Small intestine (tissue), 7 donors: ENCODE measurements around the gene MYH11. TPM values are rescaled to one million over a fixed set of nuclear protein-coding genes. Genes with fewer than 3 reads are reported as not detected.

Experiments used
- DNase-seq, 2 donors: peaks; one replicate each; pipeline versions ENCODE4 v3.0.0 to v3.0.0-alpha.2; 2013
- FAIRE-seq: peaks from 2 replicates; lab custom pipeline; 2012; peaks lifted over from hg19 to GRCh38; lab: Jason Lieb, UNC
- H3K27ac ChIP-seq, 3 donors: one replicate each; pipeline ENCODE4 v1.5.1; 2013; ENCODE audit warnings: low read length in 2 of 3, mild to moderate bottlenecking in 2 of 3, control low read depth in 1 of 3, inconsistent platforms in 1 of 3, low read depth in 1 of 3, moderate library complexity in 1 of 3
- H3K27me3 ChIP-seq, 3 donors: one replicate each; pipeline ENCODE4 v1.6.1; 2013; ENCODE audit warnings: low read length in 3 of 3, inconsistent platforms in 1 of 3; ENCODE audit not compliant: control insufficient read depth in 3 of 3, insufficient read depth in 3 of 3
- H3K36me3 ChIP-seq, 3 donors: one replicate each; pipeline ENCODE4 v1.6.1; 2013; ENCODE audit warnings: low read length in 3 of 3, inconsistent platforms in 1 of 3, low read depth in 1 of 3, mild to moderate bottlenecking in 1 of 3, moderate library complexity in 1 of 3; ENCODE audit not compliant: control insufficient read depth in 3 of 3, insufficient read depth in 2 of 3
- H3K4me1 ChIP-seq, 3 donors: one replicate each; pipeline ENCODE4 v1.6.1; 2013; ENCODE audit warnings: low read length in 2 of 3, inconsistent platforms in 1 of 3, low read depth in 1 of 3, mild to moderate bottlenecking in 1 of 3, moderate library complexity in 1 of 3; ENCODE audit not compliant: control insufficient read depth in 3 of 3, insufficient read depth in 2 of 3
- H3K4me3 ChIP-seq, 3 donors: one replicate each; pipeline ENCODE4 v1.5.1; 2013; ENCODE audit warnings: low read length in 3 of 3, control low read depth in 1 of 3, inconsistent platforms in 1 of 3, low read depth in 1 of 3, mild to moderate bottlenecking in 1 of 3, moderate library complexity in 1 of 3
- H3K9me3 ChIP-seq, 2 donors: one replicate each; pipeline ENCODE4 v1.6.1; 2013; ENCODE audit warnings: low read depth in 1 of 2, low read length in 1 of 2; ENCODE audit not compliant: control insufficient read depth in 2 of 2, insufficient read depth in 1 of 2
- WGBS, 3 donors: extraction: QIAGEN DNeasy Blood & Tissue Kit; methylation state at CpG; one replicate each; pipeline ENCODE4 v1.1.7; 2013; 5-methylcytosine and 5-hydroxymethylcytosine counted together
- polyA plus RNA-seq, 4 donors: library from polyadenylated mRNA; stranded (reverse) in 3 of 4; unstranded in 1 of 4; fragments of 200-250 nt in 3 of 4; fragments of 120-200 nt in 1 of 4; gene quantifications; one replicate each; pipeline versions ENCODE4 v1.2.1 to v1.2.3, GENCODE V29; 2013
- donor health status: healthy with polysubstance abuse.
- donor health status: control.
- donor health status: control.
- donor health status: Bipolar disorder and iron deficiency.
- donor health status: healthy.

The MYH11 gene
- polyA plus RNA-seq, 4 donors, result 3.4 to 89.6 (median 22.3) TPM

- Histone ChIP-seq H3K27me3 (no peaks in the 10 kb centered on the region), H3K36me3 (peaks cover 0 to 12% (median 0%) of the 10 kb centered on the region in 3 donors), H3K9me3 (peaks cover 0 to 4% of the 10 kb centered on the region in 2 donors), H3K4me3 (no peak overlapping the region), H3K27ac (no peak overlapping the region), H3K4me1 (no peaks in the 10 kb centered on the region)
- DNase-seq (no peak), FAIRE-seq (no peak)
- 89 to 93% (median 92%) methylated on average over 2 of the region's 2 CpGs for WGBS, 3 donors
Measured at GRCh38 chr16:15742716-15743115, 114.1 kb downstream of the MYH11 start.

GRCh38 chr16:15741207-15741871, 115.5 kb downstream of the MYH11 start:
- WGBS, 3 donors, result 91 to 95% (median 92%) methylated on average over 13 of the region's 13 CpGs
- no peak for DNase-seq
- Histone ChIP-seq H3K9me3 (peaks cover 0 to 4% of the 10 kb centered on the region in 2 donors), H3K27ac (no peak overlapping the region), H3K4me3 (no peak overlapping the region), H3K36me3 (peaks cover 0 to 18% (median 0%) of the 10 kb centered on the region in 3 donors), H3K4me1 (no peaks in the 10 kb centered on the region), H3K27me3 (no peaks in the 10 kb centered on the region)
- no peak for FAIRE-seq

GRCh38 chr16:15739950-15740349, 116.9 kb downstream of the MYH11 start:
- Histone ChIP-seq H3K4me1 (no peaks in the 10 kb centered on the region), H3K9me3 (peaks cover 0 to 4% of the 10 kb centered on the region in 2 donors), H3K36me3 (peaks cover 0 to 19% (median 0%) of the 10 kb centered on the region in 3 donors), H3K27me3 (no peaks in the 10 kb centered on the region), H3K27ac (no peak overlapping the region), H3K4me3 (no peak overlapping the region)
- DNase-seq (no peak), FAIRE-seq (no peak)
- WGBS, 3 donors, result 75 to 89% (median 83%) methylated on average over 6 of the region's 6 CpGs

- WGBS, 3 donors, result 89 to 100% (median 91%) methylated on average over 2 of the region's 2 CpGs
- H3K36me3 ChIP-seq, result peaks cover 0 to 17% (median 0%) of the 10 kb centered on the region in 3 donors
- no peaks in the 10 kb centered on the region for H3K4me1 ChIP-seq
- H3K9me3 ChIP-seq, result peaks cover 0 to 4% of the 10 kb centered on the region in 2 donors
- FAIRE-seq, result no peak
- no peak overlapping the region for H3K4me3 ChIP-seq
- no peak overlapping the region for H3K27ac ChIP-seq
- no peaks in the 10 kb centered on the region for H3K27me3 ChIP-seq
- DNase-seq, result no peak
Measured at GRCh38 chr16:15739464-15739863, 117.4 kb downstream of the MYH11 start.

- no peak for FAIRE-seq
- 81 to 89% (median 87%) methylated on average over 15 to 18 of the region's 18 CpGs for WGBS, 3 donors
Measured at GRCh38 chr16:15737140-15737644, 119.6 kb downstream of the MYH11 start.

GRCh38 chr16:15736529-15736928, 120.3 kb downstream of the MYH11 start:
- no peak overlapping the region for H3K27ac ChIP-seq
- FAIRE-seq, result no peak
- no peak for DNase-seq
- H3K36me3 ChIP-seq, result peaks cover 0 to 21% (median 0%) of the 10 kb centered on the region in 3 donors
- H3K9me3 ChIP-seq, result peaks cover 0 to 4% of the 10 kb centered on the region in 2 donors
- H3K4me3 ChIP-seq, result no peak overlapping the region
- 70 to 76% (median 74%) methylated on average over 7 of the region's 7 CpGs for WGBS, 3 donors
- H3K27me3 ChIP-seq, result no peaks in the 10 kb centered on the region
- no peaks in the 10 kb centered on the region for H3K4me1 ChIP-seq

More at GRCh38 chr16:15737140-15737644, 119.6 kb downstream of the MYH11 start:
- Histone ChIP-seq H3K27me3 (no peaks in the 10 kb centered on the region), H3K4me3 (no peak overlapping the region), H3K27ac (no peak overlapping the region), H3K36me3 (peaks cover 0 to 21% (median 0%) of the 10 kb centered on the region in 3 donors), H3K4me1 (no peaks in the 10 kb centered on the region), H3K9me3 (peaks cover 0 to 4% of the 10 kb centered on the region in 2 donors)
- DNase-seq, result no peak

GRCh38 chr16:15735610-15736009, 121.2 kb downstream of the MYH11 start:
- 90 to 97% (median 93%) methylated on average over 3 of the region's 3 CpGs for WGBS, 3 donors
- FAIRE-seq, result no peak
- Histone ChIP-seq H3K36me3 (peaks cover 0 to 13% (median 0%) of the 10 kb centered on the region in 3 donors), H3K9me3 (peaks cover 0 to under 1% of the 10 kb centered on the region in 2 donors), H3K27me3 (no peaks in the 10 kb centered on the region), H3K27ac (no peak overlapping the region), H3K4me3 (no peak overlapping the region), H3K4me1 (no peaks in the 10 kb centered on the region)
- DNase-seq, result no peak

GRCh38 chr16:15732416-15732815, 124.4 kb downstream of the MYH11 start:
- DNase-seq (no peak), FAIRE-seq (no peak)
- 89 to 96% (median 90%) methylated on average over 6 of the region's 6 CpGs for WGBS, 3 donors
- Histone ChIP-seq H3K4me3 (no peak overlapping the region), H3K27me3 (no peaks in the 10 kb centered on the region), H3K27ac (no peak overlapping the region), H3K4me1 (no peaks in the 10 kb centered on the region), H3K36me3 (peaks cover 0 to 19% (median 0%) of the 10 kb centered on the region in 3 donors), H3K9me3 (no peaks in the 10 kb centered on the region)
